ENCODE measurements around the gene PFDN4. TPM values are rescaled to one million over a fixed set of nuclear protein-coding genes. Genes with fewer than 3 reads are reported as not detected.

The PFDN4 gene
- total and polyA plus RNA-seq, 2 of the 13 experiments (the other 11 are each of a cell fraction or from before 2014, with no cell fraction given): 59.8 to 227 TPM

DNA sequence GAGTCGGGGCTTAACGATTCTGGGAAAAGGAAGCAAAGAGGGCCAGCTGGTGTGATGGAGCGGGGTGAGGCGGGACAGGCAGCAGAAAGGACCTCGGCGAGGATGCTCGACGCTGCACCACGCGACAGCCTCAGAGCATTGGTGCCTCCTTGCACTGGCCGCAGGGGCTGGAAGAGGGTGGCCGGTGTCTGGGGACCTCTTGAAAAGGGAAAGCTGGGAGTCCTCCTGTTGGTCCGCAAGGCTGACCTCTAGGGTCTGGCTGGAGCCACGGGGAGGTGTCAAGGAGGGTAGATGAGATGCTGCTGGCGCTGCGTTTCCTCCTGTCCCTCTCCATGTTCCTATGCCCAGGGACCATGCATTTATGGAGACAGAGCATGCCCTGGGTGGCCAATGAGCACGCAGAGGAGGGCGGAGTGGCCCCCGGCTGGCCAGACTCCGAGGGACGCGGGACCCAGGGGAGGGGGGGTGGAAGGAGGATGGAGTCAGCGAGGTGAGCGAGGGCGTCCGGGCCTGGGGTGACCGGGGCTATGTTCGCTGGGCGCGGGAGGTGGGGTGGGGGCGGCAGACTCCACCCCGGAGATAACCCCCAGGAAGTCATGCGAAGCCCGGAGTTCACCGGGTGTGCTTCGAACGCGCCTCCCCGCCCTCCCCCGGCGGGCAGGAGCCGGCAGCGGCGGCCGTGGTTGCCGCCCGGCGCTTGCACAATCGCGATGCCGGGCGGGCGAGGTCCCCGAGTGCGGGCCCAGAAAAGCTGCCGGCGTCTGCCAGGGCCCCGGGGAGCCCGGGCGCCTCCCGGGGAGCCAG is 34.0 kb upstream of the PFDN4 start, which contains the start of gene CYP24A1 (continued):
- TF ChIP-seq ZNF724P (CRISPR knock-in tag; IDR thresholded peaks at IDR 0.05; ENCODE audit: borderline replicate concordance): no peak
- TF ChIP-seq DR1 (CRISPR knock-in tag; IDR thresholded peaks at IDR 0.05): no peak
- TF ChIP-seq HDAC1 (CRISPR knock-in tag; IDR thresholded peaks at IDR 0.05): no peak
- no peak for TF ChIP-seq CBX5 (CRISPR knock-in tag; IDR thresholded peaks at IDR 0.05; ENCODE audit: borderline replicate concordance)
- no peak for TF ChIP-seq ZNF383 (CRISPR knock-in tag; IDR thresholded peaks at IDR 0.05; ENCODE audit: borderline replicate concordance)
- TF ChIP-seq SRY (CRISPR knock-in tag; IDR thresholded peaks at IDR 0.05): no peak
- TF ChIP-seq TEAD2 (CRISPR knock-in tag; IDR thresholded peaks at IDR 0.05): no peak
- TF ChIP-seq RAD51 (IDR thresholded peaks at IDR 0.05; ENCODE audit: borderline replicate concordance): no peak
- TF ChIP-seq RELA (CRISPR knock-in tag; IDR thresholded peaks at IDR 0.05): no peak
- TF ChIP-seq HMG20A (CRISPR knock-in tag; IDR thresholded peaks at IDR 0.05; ENCODE audit: borderline replicate concordance): no peak; the same call in 1 of the 2 replicates
- TF ChIP-seq, protein P1, sequence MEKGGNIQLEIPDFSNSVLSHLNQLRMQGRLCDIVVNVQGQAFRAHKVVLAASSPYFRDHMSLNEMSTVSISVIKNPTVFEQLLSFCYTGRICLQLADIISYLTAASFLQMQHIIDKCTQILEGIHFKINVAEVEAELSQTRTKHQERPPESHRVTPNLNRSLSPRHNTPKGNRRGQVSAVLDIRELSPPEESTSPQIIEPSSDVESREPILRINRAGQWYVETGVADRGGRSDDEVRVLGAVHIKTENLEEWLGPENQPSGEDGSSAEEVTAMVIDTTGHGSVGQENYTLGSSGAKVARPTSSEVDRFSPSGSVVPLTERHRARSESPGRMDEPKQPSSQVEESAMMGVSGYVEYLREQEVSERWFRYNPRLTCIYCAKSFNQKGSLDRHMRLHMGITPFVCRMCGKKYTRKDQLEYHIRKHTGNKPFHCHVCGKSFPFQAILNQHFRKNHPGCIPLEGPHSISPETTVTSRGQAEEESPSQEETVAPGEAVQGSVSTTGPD (CRISPR knock-in tag; IDR thresholded peaks at IDR 0.05): no peak
- TF ChIP-seq, protein P2, sequence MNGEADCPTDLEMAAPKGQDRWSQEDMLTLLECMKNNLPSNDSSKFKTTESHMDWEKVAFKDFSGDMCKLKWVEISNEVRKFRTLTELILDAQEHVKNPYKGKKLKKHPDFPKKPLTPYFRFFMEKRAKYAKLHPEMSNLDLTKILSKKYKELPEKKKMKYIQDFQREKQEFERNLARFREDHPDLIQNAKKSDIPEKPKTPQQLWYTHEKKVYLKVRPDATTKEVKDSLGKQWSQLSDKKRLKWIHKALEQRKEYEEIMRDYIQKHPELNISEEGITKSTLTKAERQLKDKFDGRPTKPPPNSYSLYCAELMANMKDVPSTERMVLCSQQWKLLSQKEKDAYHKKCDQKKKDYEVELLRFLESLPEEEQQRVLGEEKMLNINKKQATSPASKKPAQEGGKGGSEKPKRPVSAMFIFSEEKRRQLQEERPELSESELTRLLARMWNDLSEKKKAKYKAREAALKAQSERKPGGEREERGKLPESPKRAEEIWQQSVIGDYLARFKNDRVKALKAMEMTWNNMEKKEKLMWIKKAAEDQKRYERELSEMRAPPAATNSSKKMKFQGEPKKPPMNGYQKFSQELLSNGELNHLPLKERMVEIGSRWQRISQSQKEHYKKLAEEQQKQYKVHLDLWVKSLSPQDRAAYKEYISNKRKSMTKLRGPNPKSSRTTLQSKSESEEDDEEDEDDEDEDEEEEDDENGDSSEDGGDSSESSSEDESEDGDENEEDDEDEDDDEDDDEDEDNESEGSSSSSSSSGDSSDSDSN (CRISPR knock-in tag; IDR thresholded peaks at IDR 0.05): peak; percentile 61
- no peak for TF ChIP-seq SOX6 (IDR thresholded peaks at IDR 0.05)
- no peak; the same call in 1 of the 2 replicates for TF ChIP-seq SOX6 (CRISPR knock-in tag; IDR thresholded peaks at IDR 0.05)
- no peak for TF ChIP-seq HOXA9 (CRISPR knock-in tag; IDR thresholded peaks at IDR 0.05; ENCODE audit: borderline replicate concordance)
- TF ChIP-seq ZNF891 (CRISPR knock-in tag; IDR thresholded peaks at IDR 0.05): 0 out of 2 replicates have a peak, but pooled peaks have one; percentile 13
- TF ChIP-seq ZNF691 (CRISPR knock-in tag; IDR thresholded peaks at IDR 0.05; ENCODE audit: borderline replicate concordance, low read depth): no peak
- TF ChIP-seq PHF21A (CRISPR knock-in tag; IDR thresholded peaks at IDR 0.05): no peak
- TF ChIP-seq ATRX (CRISPR knock-in tag; IDR thresholded peaks at IDR 0.05; ENCODE audit: borderline replicate concordance): no peak
- TF ChIP-seq SAFB2 (CRISPR knock-in tag; IDR thresholded peaks at IDR 0.05; ENCODE audit: borderline replicate concordance, low read depth): no peak
- TF ChIP-seq RFX5 (IDR thresholded peaks at IDR 0.05; ENCODE audit: low read depth, low read length): no peak
- TF ChIP-seq ARID2 (CRISPR knock-in tag; IDR thresholded peaks at IDR 0.05; ENCODE audit: borderline replicate concordance): no peak
- TF ChIP-seq, protein P3, sequence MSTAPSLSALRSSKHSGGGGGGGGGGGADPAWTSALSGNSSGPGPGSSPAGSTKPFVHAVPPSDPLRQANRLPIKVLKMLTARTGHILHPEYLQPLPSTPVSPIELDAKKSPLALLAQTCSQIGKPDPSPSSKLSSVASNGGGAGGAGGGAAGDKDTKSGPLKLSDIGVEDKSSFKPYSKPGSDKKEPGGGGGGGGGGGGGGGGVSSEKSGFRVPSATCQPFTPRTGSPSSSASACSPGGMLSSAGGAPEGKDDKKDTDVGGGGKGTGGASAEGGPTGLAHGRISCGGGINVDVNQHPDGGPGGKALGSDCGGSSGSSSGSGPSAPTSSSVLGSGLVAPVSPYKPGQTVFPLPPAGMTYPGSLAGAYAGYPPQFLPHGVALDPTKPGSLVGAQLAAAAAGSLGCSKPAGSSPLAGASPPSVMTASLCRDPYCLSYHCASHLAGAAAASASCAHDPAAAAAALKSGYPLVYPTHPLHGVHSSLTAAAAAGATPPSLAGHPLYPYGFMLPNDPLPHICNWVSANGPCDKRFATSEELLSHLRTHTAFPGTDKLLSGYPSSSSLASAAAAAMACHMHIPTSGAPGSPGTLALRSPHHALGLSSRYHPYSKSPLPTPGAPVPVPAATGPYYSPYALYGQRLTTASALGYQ (CRISPR knock-in tag; IDR thresholded peaks at IDR 0.05): no peak; the same call in 1 of the 2 replicates
